ENCODE results near the gene SIGLEC15.

- TF ChIP-seq CTCF (IDR thresholded peaks at IDR 0.05; ENCODE audit: insufficient read depth, low read length) = no peak
- no peak for TF ChIP-seq POLR2AphosphoS5 (IDR thresholded peaks at IDR 0.05; ENCODE audit: low read depth)
- TF ChIP-seq REST (IDR thresholded peaks at IDR 0.05; ENCODE audit: insufficient replicate concordance, low read depth) = no peak
- TF ChIP-seq GABPA (IDR thresholded peaks at IDR 0.05; ENCODE audit: low read depth) = no peak
Measured at GRCh38 chr18:45835057-45835636, 9.7 kb downstream of the SIGLEC15 start.

Data from HL-60 (cell line).